MCF 10A (cell line): ENCODE data around the gene ACVR2A. TPM values are rescaled to one million over a fixed set of nuclear protein-coding genes. Genes with fewer than 3 reads are reported as not detected.

ENCODE experiments used
- BruUV-seq: library from RNA; stranded (reverse); fragments of 400-500 nt; replicated peaks from 2 replicates; lab custom pipeline; 2021; lab: Mats Ljungman, UMichigan
- CTCF ChIA-PET: fragments of 300-600 bp; sonication (Branson Sonifier 250); formaldehyde crosslinking; extraction: SDS; loops from one replicate; lab custom pipeline; 2021; ENCODE audit warnings: antibody characterized with exemption, inconsistent platforms; lab: Yijun Ruan, JAX
- POLR2A ChIA-PET: fragments of 300-600, 350-650 bp; sonication (Branson Sonifier 250); formaldehyde crosslinking; extraction: SDS; loops from one replicate; lab custom pipeline; 2020; ENCODE audit warnings: antibody characterized with exemption, inconsistent platforms; lab: Yijun Ruan, JAX
- DNase-seq: peaks from one replicate; pipeline ENCODE4 v3.0.0-alpha.2; 2018; ENCODE audit not compliant: unreplicated experiment
- H3K27ac Mint-ChIP-seq: one replicate; pipeline ENCODE4 v1.8.0; 2022; ENCODE audit warnings: mild to moderate bottlenecking, low read depth, mixed read lengths; ENCODE audit not compliant: unreplicated experiment
- H3K27me3 Mint-ChIP-seq: one replicate; pipeline ENCODE4 v1.8.0; 2022; ENCODE audit warnings: mixed read lengths; ENCODE audit not compliant: insufficient read depth, unreplicated experiment
- H3K36me3 Mint-ChIP-seq: one replicate; pipeline ENCODE4 v1.8.0; 2022; ENCODE audit warnings: mild to moderate bottlenecking, moderate library complexity, mixed read lengths; ENCODE audit not compliant: insufficient read depth, unreplicated experiment
- H3K4me1 Mint-ChIP-seq: one replicate; pipeline ENCODE4 v1.8.0; 2022; ENCODE audit warnings: mixed read lengths; ENCODE audit not compliant: insufficient read depth, unreplicated experiment
- H3K4me3 Mint-ChIP-seq: one replicate; pipeline ENCODE4 v1.8.0; 2022; ENCODE audit warnings: mild to moderate bottlenecking, moderate library complexity, mixed read lengths; ENCODE audit not compliant: unreplicated experiment
- H3K9me3 Mint-ChIP-seq: one replicate; pipeline ENCODE4 v1.8.0; 2022; ENCODE audit warnings: mixed read lengths; ENCODE audit not compliant: unreplicated experiment
- CTCF ChIP-seq: fragments of 200-600 bp; IDR thresholded peaks from one replicate; pipeline ENCODE4 v1.8.0; 2022; ENCODE audit warnings: antibody characterized with exemption, mild to moderate bottlenecking; ENCODE audit not compliant: unreplicated experiment
- intact Hi-C: fragments of 100-400 bp; cut with micrococcal nuclease; formaldehyde crosslinking; loops from 2 replicates; pipeline ENCODE4 v1.14.1; 2022
- total RNA-seq: library from RNA; stranded (reverse); gene quantifications from 2 replicates; pipeline ENCODE4 v1.2.3, GENCODE V29; 2022

ACVR2A gene
- total RNA-seq, 1 experiment from 2014 or later: 11.2 TPM

- H3K27ac Mint-ChIP-seq: peak overlapping the region; percentile 89
- CTCF ChIA-PET: interaction anchor here (0.6 to 1.2 kb wide), 10 partner anchors 25 to 920 kb away, joined by 3 to 5 read pairs (median 4); no protein-coding TSS in a partner anchor
Measured at GRCh38 chr2:147843864-147844696, 749 bp upstream of the ACVR2A start.

DNA sequence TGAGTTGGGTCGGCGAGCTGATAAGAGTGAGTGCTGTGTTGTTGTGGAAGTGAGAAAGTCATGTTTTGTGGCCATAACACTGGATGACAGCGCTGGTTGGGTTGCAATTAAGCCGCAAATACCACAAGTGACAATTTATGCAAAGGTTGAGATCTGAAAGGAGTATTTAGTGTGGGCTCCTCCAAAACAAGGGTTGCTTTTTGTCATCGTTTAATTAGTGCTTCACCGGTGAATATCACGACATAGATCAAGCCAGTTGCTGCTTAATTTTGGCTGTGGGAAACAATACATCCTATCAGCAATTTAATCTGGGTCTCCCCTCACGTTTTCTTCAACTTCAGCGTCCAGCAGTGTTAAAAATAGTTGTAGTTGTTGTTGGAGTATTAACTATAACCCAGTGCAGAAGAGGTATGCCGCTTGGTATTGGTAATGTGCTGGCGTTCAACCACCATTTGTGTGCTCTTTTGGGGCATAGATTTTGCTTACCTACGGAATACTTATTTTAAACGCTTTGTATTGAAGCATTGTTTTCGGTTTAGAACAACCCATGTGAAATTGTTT, 662 bp downstream of the ACVR2A start:
- Mint-ChIP-seq H3K36me3 (no peaks in the 10 kb centered on the region), H3K4me3 (peak overlapping the region; percentile 92), H3K9me3 (no peaks in the 10 kb centered on the region), H3K27ac (peak overlapping the region; percentile 89), H3K4me1 (peaks cover 23% of the 10 kb centered on the region), H3K27me3 (no peaks in the 10 kb centered on the region)
- TSS peak; percentile 43 for BruUV-seq
- intact Hi-C loops: loop anchor here (2.0 kb wide), 1 partner anchor 65 kb away; no protein-coding TSS in a partner anchor
- ChIA-PET POLR2A (interaction anchor here (0.6 to 4.5 kb wide), 14 partner anchors 10 to 762 kb away, joined by 3 to 20 read pairs (median 4); no protein-coding TSS in a partner anchor), CTCF (interaction anchor here (0.6 to 1.3 kb wide), 3 partner anchors 63 to 763 kb away, joined by 3 to 6 read pairs (median 4); no protein-coding TSS in a partner anchor)
- peak; percentile 31 for DNase-seq
- TF ChIP-seq CTCF: no peak

More at GRCh38 chr2:147843864-147844696, 749 bp upstream of the ACVR2A start:
- intact Hi-C loops: loop anchor here (2.0 to 5.0 kb wide), 2 partner anchors 67 to 762 kb away; no protein-coding TSS in a partner anchor
- H3K27me3 Mint-ChIP-seq: no peaks in the 10 kb centered on the region
- TF ChIP-seq CTCF: no peak
- peak; percentile 86 for DNase-seq
- peaks cover 18% of the 10 kb centered on the region for H3K4me1 Mint-ChIP-seq
- H3K4me3 Mint-ChIP-seq: peak overlapping the region; percentile 92
- BruUV-seq: no TSS peak
- H3K36me3 Mint-ChIP-seq: no peaks in the 10 kb centered on the region
- no peaks in the 10 kb centered on the region for H3K9me3 Mint-ChIP-seq
- POLR2A ChIA-PET: interaction anchor here (0.6 to 4.5 kb wide), 27 partner anchors 10 to 894 kb away, joined by 3 to 20 read pairs (median 4); partner anchors contain the start of genes MBD5 and ORC4

DNA sequence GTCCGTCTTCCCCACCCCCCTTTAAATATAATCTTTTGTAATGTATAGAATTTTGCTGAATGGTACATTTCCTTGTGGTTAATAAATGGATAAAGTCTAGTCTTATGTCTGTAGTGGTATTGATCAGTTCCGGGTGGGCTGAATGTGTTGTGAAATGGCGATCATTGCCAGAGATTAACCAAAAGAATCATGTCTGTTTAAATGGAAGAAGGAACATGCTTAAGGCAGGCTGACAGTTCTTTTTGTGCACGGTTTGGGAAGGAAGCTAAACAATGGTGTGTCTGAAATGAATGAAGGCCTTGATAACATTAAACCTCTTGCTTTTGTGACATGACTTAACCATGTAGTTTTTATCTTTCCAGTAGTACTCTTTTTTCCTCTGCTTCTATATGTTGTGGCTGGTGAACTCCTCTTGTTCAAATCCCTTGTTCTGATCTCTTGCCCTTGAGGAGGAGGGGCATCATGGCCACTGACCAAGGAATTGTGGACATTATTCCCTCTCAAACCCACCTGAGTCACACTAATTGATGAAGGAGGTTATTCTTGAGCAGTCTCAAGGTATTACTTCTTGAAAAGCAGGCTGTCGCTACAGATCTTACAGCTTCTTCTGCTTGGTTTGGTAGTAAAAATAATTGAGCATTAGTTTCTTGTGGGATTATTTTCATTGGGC, 1.7 kb downstream of the ACVR2A start:
- CTCF ChIA-PET: interaction anchor here (1.3 kb wide), 1 partner anchor 764 kb away, joined by 6 read pairs; no protein-coding TSS in a partner anchor
- H3K36me3 Mint-ChIP-seq: no peaks in the 10 kb centered on the region
- no TSS peak for BruUV-seq
- intact Hi-C loops: no loop called here
- H3K27me3 Mint-ChIP-seq: no peaks in the 10 kb centered on the region
- TF ChIP-seq CTCF: no peak
- DNase-seq: peak; percentile 23
- POLR2A ChIA-PET: interaction anchor here (0.5 to 4.5 kb wide), 13 partner anchors 9 to 822 kb away, joined by 3 to 20 read pairs (median 3); no protein-coding TSS in a partner anchor
- H3K27ac Mint-ChIP-seq: peak overlapping the region; percentile 89
- H3K4me1 Mint-ChIP-seq: peaks cover 34% of the 10 kb centered on the region
- H3K9me3 Mint-ChIP-seq: no peaks in the 10 kb centered on the region
- peak overlapping the region; percentile 92 for H3K4me3 Mint-ChIP-seq
